M059J (cell line): Measurements from ENCODE around the gene CLEC16A. TPM values are rescaled to one million over a fixed set of nuclear protein-coding genes. Genes with fewer than 3 reads are reported as not detected.

Source experiments
- DNase-seq: peaks from one replicate; pipeline ENCODE4 v3.0.0-alpha.2; 2012; ENCODE audit warnings: low read depth
- total RNA-seq: library from RNA; depleted of rRNA; stranded (reverse); fragments of >200 nt; shearing (Covaris generic); gene quantifications from 2 replicates; pipeline ENCODE4 v1.2.3, GENCODE V29; 2014

Gene CLEC16A
- total RNA-seq, 1 experiment from 2014 or later: 15.6 TPM

DNA sequence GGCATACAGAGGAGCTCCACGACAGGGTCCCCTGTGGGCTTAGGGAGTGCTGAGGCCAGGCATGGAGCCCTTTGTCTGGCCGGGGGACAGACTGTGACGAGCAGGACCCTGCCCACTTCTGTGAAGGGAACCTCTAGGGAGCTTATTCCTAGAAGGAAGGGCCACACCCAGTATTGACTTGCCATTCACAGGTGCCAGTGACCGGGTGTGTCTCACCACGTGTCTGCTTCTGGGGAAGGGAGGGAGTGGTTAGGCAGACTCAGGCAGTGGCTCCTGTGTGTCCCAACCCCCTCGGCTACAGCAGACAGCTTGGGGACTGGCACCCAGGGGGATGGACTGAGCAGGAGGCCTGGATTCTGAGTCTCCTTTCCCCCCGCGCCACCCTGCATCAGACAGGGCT, 254.5 kb downstream of the CLEC16A start:
- no peak for DNase-seq

DNA sequence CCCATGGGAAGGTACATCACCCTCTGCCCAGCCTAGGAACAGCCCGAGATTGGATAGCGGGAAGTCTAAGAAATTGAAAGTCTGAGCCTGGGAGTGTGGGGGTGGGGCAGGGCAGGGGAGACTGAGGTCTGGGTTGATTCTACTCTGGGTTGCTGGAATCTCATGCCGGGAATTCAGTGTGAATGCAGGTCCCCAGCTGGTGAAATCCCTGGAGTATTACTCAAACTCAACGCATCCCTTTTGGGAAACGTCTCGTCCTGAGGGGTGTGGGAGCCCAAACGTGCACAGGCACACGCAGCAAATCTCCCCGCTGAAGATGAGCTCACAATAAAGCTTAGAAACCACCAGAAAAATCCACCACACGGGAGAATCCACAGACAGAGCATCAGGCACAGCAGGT, 256.2 kb downstream of the CLEC16A start:
- no peak for DNase-seq

DNA sequence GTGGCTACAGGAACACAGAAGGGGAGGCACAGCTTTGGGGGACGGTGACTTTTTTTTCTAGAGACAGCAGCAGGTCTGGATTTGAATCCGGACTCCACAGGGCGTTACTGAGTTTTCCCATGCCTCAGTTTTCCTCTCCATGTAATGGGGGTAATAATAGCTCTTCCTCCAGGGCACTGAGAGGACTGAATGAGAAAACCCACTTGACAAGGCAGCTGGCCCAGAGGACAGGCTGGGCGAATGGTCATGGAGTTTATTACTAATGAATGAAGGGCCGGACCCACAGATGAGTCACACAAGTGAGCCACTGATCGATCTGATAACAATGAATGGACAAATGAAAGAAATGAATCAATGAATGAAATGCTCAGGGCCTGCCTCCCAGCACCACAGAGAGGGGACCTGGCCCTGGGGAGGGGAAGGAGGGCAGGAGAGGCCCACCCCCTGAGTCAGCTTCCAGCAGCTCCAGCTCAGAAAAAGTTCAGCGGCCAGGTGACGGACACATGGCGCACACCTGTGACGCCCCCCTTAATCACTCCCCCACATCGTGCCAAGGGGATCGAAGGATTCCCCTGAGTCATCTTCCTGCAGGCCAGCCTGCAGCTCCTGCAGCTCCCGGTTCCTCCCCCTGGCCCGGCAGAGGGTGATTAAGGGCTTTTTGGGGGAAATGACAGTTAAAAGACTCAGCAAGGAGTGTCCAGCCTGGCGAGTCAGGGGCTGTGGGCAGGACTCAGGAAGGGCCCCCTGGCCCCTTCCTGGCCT, 257.3 kb downstream of the CLEC16A start:
- DNase-seq: peak; percentile 95

DNA sequence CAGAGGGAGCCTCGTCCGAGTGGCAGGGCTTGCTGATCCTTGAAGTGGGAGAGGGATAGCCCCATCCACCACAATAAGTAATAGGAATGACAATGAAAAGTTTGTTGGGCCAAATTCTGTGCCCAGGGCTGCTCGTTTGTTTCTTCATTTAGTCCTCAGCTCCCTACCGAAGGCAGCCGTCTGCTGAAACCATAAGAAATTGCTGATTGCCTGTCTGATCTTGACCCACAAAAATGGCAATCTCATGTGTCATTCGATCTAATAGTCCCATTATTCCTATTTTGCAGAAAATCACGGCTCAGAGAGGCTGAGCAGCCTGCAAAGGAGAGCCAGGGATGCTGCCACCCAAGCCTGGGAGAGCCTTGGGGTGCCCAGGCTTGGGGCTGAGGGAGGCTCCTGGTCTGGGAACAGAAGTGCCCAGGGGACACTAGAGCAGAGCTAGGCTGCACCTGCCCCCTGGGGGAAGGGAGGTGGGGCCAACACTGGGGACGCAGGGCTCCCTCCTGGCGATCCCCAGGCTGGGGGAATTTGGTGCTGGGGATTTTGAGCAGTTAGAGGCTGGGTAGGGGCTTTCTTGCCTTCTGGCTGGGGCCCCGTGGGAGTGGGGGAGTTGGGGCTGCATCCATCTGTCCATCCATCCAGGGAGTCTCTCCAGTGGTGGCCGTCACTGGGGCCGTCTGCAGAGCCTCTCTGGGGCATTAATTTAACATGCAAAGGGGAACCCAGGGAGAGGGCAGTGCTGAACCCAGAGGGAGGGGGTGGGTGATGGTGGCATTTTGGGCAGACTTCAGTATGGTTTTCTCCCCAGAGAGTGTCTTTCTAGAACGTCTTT, 258.1 kb downstream of the CLEC16A start:
- DNase-seq: no peak

DNA sequence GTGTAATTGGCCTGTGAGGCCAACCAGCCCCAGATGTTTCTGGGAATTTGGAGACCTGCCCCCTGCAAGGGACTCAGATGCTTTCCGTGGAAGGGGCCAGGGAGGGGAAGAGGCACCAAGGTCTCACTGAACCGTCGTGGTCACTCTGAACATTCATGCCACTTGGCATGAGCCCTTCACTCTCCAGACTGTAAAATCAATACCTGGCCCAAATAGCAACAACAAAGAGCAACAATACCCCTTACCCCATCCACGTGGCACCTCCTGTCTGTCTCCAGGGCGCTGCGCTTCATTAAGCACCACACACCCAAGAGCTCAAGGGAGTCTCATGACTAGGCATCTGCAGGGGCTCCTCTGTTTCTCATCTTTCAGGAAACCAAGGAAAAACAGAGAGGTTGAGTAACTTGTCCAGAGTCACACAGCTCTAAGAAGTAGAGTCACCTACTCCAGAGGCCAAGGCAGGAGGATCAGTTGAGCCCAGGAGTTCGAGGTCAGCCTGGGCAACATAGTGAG, 258.8 kb downstream of the CLEC16A start:
- no peak for DNase-seq

DNA sequence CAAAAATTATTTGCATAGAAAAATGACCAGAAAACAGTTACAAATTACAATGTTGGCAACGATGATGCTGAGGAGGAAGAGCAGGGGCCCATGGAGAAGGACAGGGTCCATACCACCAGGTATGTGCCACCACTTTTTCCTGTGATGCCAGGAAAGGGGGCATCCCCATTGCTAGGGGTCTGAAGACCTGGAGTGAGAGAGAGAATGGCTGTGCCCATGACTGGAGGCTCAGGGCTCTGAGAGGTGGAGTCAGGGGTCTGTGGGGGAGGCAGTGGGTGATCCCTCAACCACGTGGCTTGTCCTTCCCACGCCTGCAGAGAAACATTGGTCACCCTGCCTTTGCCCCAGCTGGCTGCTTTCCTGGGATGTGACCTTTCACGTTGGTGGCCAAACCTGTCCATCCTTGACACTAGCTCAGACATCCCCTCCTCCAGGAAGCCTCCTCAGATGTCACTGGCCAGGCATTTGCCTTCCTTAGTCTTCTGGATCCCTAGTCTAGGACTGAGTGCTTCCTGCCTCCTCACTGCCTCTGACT, 260.2 kb downstream of the CLEC16A start:
- no peak for DNase-seq

DNA sequence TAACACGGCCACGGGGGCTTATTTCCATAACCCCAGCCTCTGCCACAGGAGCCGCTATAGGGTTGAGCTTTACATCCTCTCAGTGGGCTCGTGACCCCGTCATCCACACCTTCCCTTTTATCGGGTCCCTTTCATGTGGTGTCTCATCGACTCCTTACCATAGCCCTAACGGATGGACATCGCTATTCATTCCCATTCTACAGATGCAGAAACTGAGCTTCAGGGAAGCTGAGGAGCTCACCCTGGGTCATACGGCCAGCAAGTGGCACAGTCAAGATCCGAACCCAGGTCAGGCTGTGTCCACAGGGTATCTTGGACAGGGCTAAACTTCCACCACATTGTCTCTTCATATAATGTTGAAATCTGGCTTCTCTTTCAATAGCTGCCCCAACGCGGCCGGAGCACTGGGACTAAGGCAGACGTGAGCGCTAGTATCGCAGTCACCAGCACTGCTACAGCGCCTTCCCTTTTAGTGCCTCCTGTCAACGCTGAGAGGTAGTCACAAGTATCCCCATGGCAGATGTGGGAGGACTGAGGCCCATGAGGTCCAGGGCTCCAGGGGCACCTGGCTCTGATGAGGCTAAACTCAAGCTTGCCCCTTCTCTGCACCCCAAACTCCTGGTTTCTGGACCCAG, 260.8 kb downstream of the CLEC16A start:
- no peak for DNase-seq

DNA sequence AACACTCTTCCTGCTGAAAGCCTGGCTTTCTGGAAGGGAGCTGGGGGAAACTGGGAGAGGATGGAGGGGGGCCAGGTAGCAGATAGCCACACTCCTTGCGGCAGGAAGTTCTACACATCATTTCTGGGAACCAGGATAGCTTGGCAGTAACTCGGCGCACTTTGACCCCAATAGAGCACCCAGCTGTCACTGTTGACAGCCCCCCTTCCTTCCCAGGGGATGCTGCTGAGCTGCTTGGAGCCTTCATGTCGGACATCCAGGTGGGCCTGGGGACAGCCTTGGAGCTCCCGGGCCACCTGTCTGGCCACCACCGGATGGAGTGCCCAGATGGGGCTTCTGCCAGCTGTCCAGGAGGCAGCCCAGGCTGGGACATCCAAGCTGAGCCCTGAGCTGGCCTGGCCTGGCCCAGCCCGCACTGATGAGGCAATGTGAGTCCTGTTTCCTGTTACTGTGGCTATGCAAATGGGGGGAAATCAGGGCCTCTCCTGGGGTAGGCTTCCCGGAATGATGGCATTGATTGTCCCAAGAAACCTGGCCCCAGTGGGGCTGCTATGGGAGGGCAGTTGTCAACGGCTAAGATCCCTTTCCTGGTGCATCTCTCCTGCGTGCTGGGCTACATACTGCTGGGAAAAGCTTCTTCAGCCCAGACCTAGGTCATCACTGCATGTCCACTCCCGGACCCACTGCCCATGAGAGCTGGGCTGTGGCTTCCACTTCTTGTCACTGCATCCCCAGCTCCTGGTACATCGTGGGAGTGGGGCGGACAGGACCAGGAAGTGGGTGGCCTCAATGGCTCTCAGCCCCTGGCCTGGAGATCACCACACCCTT, 261.6 kb downstream of the CLEC16A start:
- peak; percentile 54 for DNase-seq

DNA sequence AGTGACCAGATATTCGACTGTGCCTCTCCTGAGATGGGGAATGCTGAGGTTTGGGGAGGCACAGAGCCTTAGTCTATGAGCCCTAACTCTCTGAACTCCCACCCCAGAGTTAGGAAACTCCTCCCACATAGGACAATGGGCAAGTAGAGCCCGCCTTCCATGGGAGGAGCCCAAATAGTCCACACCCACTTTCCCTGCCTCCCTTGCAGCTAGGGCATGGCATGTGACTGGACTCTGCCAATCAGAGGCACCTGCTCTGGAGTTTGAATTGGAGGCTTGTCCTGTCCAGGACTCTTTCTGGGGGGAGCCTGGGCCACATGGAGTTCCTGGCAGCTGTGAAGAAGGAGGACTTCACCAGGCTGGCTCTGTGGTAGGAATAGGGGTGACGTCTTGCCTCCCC, 263.3 kb downstream of the CLEC16A start:
- no peak for DNase-seq

DNA sequence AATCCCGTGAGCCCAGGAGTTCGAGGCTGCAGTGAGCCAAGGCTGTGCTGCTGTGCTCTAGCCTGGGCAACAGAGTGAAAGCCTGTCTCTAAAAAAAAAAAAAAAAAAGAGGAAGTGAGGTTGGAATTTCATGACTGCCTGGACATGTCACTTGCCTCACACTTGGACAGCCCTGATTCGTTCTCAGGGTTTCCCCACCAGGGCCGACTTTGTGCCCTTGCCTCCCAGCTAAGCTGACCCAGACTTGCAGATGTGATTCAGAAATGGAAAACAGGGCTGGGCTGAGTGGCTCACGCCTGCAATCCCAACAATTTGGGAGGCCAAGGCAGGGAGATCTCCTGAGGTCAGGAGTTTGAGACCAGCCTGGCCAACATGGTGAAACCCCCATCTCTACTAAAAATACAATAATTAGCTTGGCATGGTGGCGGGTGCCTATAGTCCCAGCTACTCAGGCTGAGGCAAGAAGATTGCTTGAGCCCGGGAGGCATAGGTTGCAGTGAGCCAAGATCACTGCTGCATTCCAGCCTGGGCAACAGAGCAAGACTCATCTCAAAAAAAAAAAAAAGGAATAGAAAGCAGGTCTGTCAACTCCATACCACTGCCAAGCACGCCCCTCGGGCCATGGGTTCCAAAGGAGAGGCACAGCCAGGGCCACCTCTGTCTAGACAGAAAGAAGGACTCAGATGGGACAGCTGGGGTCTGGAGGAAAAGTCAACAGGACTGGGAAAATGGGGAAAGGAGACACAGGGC, 264.7 kb downstream of the CLEC16A start:
- no peak for DNase-seq

DNA sequence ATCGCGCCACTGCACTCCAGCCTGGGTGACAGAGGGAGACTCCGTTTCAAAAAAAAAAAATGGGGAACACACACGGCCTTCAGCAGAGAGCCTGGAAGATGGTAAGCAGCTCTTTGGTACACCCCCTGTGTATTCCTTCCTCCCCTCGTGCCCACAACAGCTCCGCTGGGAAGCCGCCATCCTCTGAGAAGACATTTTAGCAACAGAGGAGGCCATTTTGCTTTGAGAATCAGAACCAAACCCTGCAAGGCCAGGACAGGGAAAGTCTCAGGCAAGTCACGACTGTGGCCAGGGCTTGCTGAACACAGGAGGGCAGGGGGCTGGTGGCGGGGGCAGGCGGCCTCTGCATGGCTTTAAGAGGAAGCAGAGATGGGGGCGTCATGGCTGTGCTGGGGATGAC, 265.9 kb downstream of the CLEC16A start:
- no peak for DNase-seq

DNA sequence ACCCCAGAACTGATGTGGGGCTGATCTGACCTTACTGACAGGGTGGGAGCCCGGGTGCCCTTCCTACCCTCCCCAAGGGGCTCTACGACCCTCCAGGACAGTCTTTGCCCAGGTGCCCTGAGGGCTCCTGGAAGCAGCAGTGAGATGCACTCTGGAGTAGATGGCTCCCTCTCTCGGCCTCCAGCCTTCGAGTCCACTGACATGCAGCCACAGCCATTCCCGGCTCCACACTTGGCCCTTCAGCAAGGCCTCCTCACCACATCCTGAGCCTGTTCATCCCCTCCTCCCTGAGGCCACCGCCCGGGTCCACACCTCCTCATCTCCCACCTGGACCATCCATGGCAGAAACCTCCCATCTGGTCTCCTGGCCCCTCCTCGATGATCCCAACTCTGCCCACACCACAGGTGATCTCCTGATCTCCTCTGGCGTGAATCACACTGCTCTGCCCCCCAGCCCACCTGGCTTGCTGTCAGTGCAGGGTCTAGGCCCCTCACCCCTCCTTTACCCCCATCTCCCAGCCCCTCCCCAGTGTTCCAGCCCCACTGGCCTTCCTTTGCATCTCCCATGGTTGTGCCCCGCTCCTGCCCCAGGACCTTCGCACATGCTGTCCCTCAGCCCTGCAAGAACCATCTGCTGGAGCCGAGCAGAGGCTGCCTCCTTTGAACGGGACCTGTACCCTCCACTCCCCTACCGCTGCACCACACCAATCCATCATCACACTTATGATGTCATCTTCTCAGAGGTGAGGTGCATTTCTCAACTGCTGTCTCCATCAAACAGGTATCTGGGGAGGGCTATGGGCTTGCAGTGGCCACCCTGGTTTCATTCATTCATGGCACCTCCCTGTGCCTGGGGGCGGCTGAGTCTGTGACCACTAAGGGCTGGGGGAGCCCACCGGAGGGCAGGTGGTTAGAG, 267.0 kb downstream of the CLEC16A start:
- DNase-seq: no peak

DNA sequence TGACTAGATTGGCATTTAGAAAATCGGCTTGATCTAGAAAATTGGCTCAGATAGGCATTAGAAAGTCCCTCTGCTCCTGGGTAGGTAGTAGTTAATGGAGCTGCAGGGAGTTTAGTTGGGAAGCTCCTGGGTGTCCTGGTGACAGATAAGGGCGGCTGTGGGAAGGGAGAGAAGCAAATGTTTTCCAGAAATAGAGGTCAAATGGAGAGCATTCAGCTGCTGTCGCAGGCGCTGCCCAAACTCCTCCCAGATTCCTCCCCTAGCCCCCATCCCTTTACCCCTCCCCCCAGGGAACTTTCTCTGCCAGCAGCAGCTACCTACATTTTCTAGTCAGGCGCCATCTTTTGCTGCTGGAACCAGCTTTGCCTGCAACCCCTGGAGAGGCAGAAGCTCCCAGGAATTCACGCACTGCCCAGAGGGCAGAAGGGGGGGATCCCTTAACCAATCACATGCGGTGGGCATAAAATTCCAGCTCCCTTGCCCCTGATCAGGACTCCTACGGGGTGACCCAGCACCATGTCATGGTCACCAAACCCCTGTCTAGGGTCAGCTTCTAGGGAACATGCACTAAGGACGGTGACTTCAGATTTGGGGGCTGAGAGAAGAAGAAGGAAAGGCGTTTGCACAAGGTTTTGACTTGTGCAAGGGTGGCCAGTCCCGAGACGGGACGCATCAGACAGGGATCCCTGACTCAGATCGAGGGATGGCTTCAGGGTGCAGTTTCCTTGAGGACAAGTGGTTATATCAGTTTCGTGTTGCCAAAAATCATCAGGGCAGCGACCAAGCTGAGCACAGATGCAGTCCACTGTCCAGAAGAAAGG, 267.8 kb downstream of the CLEC16A start:
- no peak for DNase-seq

DNA sequence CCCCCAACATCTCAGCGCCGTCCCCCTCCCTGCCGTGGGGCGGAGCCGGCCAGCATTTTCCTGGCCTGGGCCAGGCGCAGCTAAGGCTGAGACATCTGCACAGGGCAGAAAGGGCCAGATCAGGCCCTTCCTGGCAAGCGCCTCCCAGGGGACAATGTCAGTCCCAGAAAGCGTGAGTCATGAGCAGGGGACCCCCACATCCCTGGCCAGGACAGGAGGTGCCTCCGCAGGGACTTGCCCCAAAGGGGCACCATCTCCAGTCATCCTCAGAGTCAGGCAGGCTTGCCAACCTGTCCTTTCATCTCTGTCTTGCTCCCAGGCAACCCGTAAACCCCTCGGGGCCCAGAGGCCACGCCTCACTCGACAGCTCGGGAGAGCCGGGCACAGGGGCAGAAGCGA, 268.4 kb downstream of the CLEC16A start:
- DNase-seq: no peak

DNA sequence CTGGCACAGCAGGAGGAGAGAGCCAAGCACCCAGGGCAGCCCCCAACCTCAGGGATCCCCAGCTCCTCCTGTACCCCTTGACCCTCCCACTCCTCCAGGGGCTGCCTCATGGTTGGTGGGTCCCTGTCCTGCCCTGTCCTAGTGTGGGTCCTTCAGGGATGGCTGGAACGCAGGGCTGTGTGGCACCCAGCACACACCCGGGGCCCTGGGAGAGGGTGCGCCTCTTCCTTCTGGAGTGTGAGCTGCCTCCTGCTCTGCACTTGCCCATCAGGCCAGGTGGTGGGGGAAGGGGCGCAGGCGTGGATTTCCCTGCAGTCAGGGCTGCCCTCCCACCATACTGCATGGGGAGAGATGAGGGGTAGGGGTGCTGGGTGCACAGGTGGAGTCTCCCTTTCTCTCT, 269.0 kb downstream of the CLEC16A start:
- no peak for DNase-seq

DNA sequence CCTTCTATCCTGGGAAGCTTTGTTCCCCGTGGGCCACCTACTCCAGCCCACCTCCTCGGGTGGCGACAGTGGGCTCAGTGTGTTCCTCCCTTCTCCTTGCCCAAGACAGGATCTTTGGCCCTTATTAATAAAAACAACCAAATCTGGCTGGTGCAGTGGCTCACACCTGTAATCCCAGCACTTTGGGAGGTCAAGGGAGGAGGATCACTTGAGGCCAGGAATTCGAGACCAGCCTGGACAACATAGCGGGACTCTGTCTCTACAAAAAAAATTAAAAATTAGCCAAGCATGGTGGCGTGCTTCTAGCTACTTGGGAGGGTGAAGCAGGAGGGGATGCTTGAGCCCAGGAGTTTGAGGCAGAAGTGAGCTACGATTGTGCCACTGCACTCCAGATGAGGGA, 269.4 kb downstream of the CLEC16A start:
- DNase-seq: no peak

DNA sequence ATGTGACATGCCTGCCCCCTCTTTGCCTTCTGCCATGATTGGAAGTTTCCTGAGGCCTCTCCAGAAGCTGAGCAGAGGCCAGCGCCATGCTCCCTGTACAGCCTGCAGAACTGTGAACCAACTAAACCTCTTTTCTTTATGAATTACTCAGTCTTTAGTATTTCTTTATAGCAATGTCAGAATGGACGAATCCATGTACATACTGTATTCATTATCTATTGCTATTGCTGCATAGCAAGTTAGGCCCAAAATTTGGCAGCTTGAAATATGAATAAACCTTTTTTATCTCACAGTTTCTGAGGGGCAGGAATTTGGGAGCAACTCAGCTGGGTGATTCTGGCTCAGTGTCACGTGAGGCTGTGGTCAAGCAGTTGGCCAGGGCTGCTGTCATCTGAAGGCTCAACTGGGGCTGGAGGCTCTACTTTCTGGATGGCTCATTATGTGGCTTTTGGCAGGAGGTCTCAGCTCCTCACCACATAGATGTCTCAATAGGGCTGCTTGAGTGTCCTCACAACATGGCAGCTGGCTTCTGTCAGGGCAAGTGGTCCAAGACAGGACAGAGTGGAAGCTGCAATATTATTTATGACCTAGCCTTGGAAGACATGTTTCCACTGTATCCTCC, 271.7 kb downstream of the CLEC16A start:
- no peak for DNase-seq
